Mammary epithelial cell (primary cell): ENCODE results near the gene SLC29A3.

Source experiments
- EZH2 ChIP-seq: IDR thresholded peaks from 2 replicates; pipeline ENCODE4 v1.6.1; 2012; ENCODE audit warnings: low read length, inconsistent platforms, borderline replicate concordance
- TF ChIP-seq, protein P1 (sequence below), 2 donors: IDR thresholded peaks in 1 of 2; conservative IDR thresholded peaks in 1 of 2; 2 replicates each; pipeline ENCODE4 v1.5.1; 2011 to 2012; ENCODE audit warnings: inconsistent platforms in 2 of 2, low read length in 2 of 2, mild to moderate bottlenecking in 2 of 2, control low read depth in 1 of 2, low read depth in 1 of 2; ENCODE audit not compliant: insufficient read depth in 1 of 2; ENCODE audit errors: extremely low read depth in 1 of 2

DNA sequence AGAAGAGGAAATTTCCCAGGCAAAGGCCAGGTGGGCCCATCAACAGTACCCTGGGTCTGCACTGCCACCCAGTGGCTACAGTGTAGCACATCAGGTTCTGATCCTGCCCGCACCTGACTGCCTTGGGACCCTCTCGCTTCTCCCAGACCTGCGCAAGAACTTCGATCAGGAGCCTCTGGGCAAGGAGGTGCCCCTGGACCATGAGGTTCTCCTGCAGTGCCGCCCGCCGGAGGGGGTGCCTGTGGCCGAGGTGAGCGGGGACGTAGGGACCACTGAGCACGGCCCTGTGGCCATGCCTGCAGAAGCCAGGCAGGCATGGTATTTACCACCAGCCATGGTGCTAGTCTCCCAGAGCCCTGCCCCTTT, 33.9 kb upstream of the SLC29A3 start:
- TF ChIP-seq, protein P1, sequence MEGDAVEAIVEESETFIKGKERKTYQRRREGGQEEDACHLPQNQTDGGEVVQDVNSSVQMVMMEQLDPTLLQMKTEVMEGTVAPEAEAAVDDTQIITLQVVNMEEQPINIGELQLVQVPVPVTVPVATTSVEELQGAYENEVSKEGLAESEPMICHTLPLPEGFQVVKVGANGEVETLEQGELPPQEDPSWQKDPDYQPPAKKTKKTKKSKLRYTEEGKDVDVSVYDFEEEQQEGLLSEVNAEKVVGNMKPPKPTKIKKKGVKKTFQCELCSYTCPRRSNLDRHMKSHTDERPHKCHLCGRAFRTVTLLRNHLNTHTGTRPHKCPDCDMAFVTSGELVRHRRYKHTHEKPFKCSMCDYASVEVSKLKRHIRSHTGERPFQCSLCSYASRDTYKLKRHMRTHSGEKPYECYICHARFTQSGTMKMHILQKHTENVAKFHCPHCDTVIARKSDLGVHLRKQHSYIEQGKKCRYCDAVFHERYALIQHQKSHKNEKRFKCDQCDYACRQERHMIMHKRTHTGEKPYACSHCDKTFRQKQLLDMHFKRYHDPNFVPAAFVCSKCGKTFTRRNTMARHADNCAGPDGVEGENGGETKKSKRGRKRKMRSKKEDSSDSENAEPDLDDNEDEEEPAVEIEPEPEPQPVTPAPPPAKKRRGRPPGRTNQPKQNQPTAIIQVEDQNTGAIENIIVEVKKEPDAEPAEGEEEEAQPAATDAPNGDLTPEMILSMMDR (conservative IDR thresholded peaks at IDR 0.05 in 1 of 2, IDR thresholded peaks at IDR 0.05 in 1 of 2; ENCODE audit: extremely low read depth in 1 of 2, insufficient read depth in 1 of 2, low read depth in 1 of 2, low read length in 2 of 2): peak; percentile 64 to 74
- TF ChIP-seq EZH2: no peak
